B cell (primary cell): ENCODE measurements around the gene FCER2. TPM values are rescaled to one million over a fixed set of nuclear protein-coding genes. Genes with fewer than 3 reads are reported as not detected.

Experiments
- ATAC-seq: fragments of 200-7000 bp; cut with Tn5 transposase; one replicate; pipeline ENCODE4 v1.10.0; 2021; ENCODE audit warnings: low read depth, mild to moderate bottlenecking, moderate number of reproducible peaks, moderate library complexity
- CTCF ChIA-PET: fragments of 350-600 bp; sonication (Branson Sonifier 250); formaldehyde crosslinking; loops from one replicate; lab custom pipeline; 2021; ENCODE audit warnings: antibody characterized with exemption, inconsistent platforms; lab: Charles Lee
- POLR2A ChIA-PET: fragments of 350-600 bp; sonication (Branson Sonifier 250); formaldehyde crosslinking; loops from one replicate; lab custom pipeline; 2021; ENCODE audit warnings: antibody characterized with exemption; lab: Charles Lee
- DNase-seq: peaks from one replicate; pipeline ENCODE4 v3.0.0; 2013
- H2AFZ ChIP-seq: 2 replicates; pipeline ENCODE4 v1.6.1; 2012; ENCODE audit warnings: mild to moderate bottlenecking, low read depth, low read length; ENCODE audit not compliant: insufficient read depth, poor library complexity, severe bottlenecking
- H3K27ac ChIP-seq, 2 donors: 1 replicate in 1 of 2; 2 replicates in 1 of 2; pipeline ENCODE4 v1.5.1; 2012 to 2013; ENCODE audit warnings: low read length in 2 of 2, mild to moderate bottlenecking in 2 of 2, moderate library complexity in 1 of 2
- H3K27me3 ChIP-seq, 4 experiments: fragments of 200-600 bp in 1 of 4; sonication (generic) in 1 of 4; replicated peaks in 1 of 4; 1 replicate in 2 of 4; 2 replicates in 2 of 4; pipeline versions ENCODE4 v1.6.1 to v1.7.0; 2013 to 2016; ENCODE audit warnings: low read length in 3 of 4, mild to moderate bottlenecking in 2 of 4, mixed read lengths in 1 of 4, moderate library complexity in 1 of 4; ENCODE audit not compliant: insufficient read depth in 4 of 4, control insufficient read depth in 3 of 4; ENCODE audit errors: control extremely low read depth in 1 of 4
- H3K36me3 ChIP-seq, 2 experiments: replicated peaks in 1 of 2; 1 replicate in 1 of 2; 2 replicates in 1 of 2; pipeline versions ENCODE4 v1.6.1 to v1.7.1; 2013; ENCODE audit warnings: low read length in 1 of 2; ENCODE audit not compliant: insufficient read depth in 2 of 2, control insufficient read depth in 1 of 2; ENCODE audit errors: control extremely low read depth in 1 of 2, extremely low read depth in 1 of 2
- H3K4me1 ChIP-seq, 2 donors: fragments of 200-600 bp in 1 of 2; sonication (generic) in 1 of 2; 1 replicate in 1 of 2; 2 replicates in 1 of 2; pipeline versions ENCODE4 v1.5.1 to v1.6.1; 2013 to 2017; ENCODE audit warnings: low read length in 2 of 2; ENCODE audit not compliant: control insufficient read depth in 2 of 2, insufficient read depth in 2 of 2
- H3K4me2 ChIP-seq: replicated peaks from 2 replicates; pipeline ENCODE3; 2012; ENCODE audit warnings: mild to moderate bottlenecking, low read depth, low read length; ENCODE audit not compliant: poor library complexity, severe bottlenecking
- H3K4me3 ChIP-seq, 5 experiments: fragments of 200-600 bp in 1 of 5; sonication (generic) in 1 of 5; 1 replicate in 3 of 5; 2 replicates in 2 of 5; pipeline versions ENCODE4 v1.5.1 to v1.7.0; 2011 to 2016; ENCODE audit warnings: low read length in 4 of 5, mild to moderate bottlenecking in 4 of 5, low read depth in 2 of 5, control low read depth in 1 of 5, moderate library complexity in 1 of 5; ENCODE audit not compliant: insufficient read depth in 1 of 5; ENCODE audit errors: control extremely low read depth in 1 of 5, extremely low read depth in 1 of 5
- H3K79me2 ChIP-seq: fragments of 200-600 bp; sonication (generic); one replicate; pipeline ENCODE4 v1.6.0; 2016; ENCODE audit warnings: low read length; ENCODE audit not compliant: control insufficient read depth, insufficient read depth
- H3K9ac ChIP-seq: fragments of 200-600 bp; sonication (generic); 2 replicates; pipeline ENCODE4 v1.6.1; 2017; ENCODE audit warnings: mild to moderate bottlenecking, low read length, moderate library complexity
- H3K9me3 ChIP-seq, 3 donors: one replicate each; pipeline versions ENCODE4 v1.6.1 to v1.7.1; 2013; ENCODE audit warnings: low read length in 2 of 3; ENCODE audit not compliant: control insufficient read depth in 2 of 3, insufficient read depth in 1 of 3; ENCODE audit errors: control extremely low read depth in 1 of 3
- H4K20me1 ChIP-seq: 2 replicates; pipeline ENCODE4 v1.6.0; 2012; ENCODE audit warnings: mild to moderate bottlenecking, low read length; ENCODE audit not compliant: insufficient read depth, control insufficient read depth, poor library complexity, severe bottlenecking
- H3K27ac Mint-ChIP-seq: one replicate; pipeline ENCODE4 v1.8.0; 2021; ENCODE audit warnings: mixed read lengths
- H3K27me3 Mint-ChIP-seq: one replicate; pipeline ENCODE4 v1.8.0; 2021; ENCODE audit warnings: mixed read lengths
- H3K4me1 Mint-ChIP-seq: one replicate; pipeline ENCODE4 v1.8.0; 2021; ENCODE audit warnings: mixed read lengths
- H3K4me3 Mint-ChIP-seq: one replicate; pipeline ENCODE4 v1.8.0; 2021; ENCODE audit warnings: mixed read lengths
- H3K9me3 Mint-ChIP-seq: one replicate; pipeline ENCODE4 v1.8.0; 2022; ENCODE audit warnings: mixed read lengths; ENCODE audit not compliant: insufficient read depth
- CTCF ChIP-seq: fragments of 200-600 bp; IDR thresholded peaks from one replicate; pipeline ENCODE4 v1.8.0; 2022; ENCODE audit warnings: antibody characterized with exemption, mild to moderate bottlenecking
- EZH2 ChIP-seq: IDR thresholded peaks from 2 replicates; pipeline ENCODE4 v1.6.1; 2012; ENCODE audit warnings: borderline replicate concordance, low read depth, mild to moderate bottlenecking, moderate library complexity, low read length; ENCODE audit not compliant: insufficient read depth, poor library complexity, severe bottlenecking
- WGBS: methylation state at CpG from one replicate; pipeline ENCODE4 v1.1.5; 2013; ENCODE audit warnings: missing lambda C conversion rate; ENCODE audit not compliant: insufficient coverage; 5-methylcytosine and 5-hydroxymethylcytosine counted together
- intact Hi-C: fragments of 100-400 bp; cut with micrococcal nuclease; formaldehyde crosslinking; loops from one replicate; pipeline ENCODE4 v1.10.0; 2022
- polyA plus RNA-seq: library from polyadenylated mRNA; depleted of rRNA; stranded (reverse); fragments of >200 nt; gene quantifications from 2 replicates; pipeline ENCODE4 v1.2.3, GENCODE V29; 2012
- total RNA-seq, 2 donors: library from RNA; stranded (reverse); fragments of 120-200 nt in 1 of 2; gene quantifications; 1 replicate in 1 of 2; 2 replicates in 1 of 2; pipeline versions ENCODE4 v1.2.3 to v1.2.4, GENCODE V29; 2013 to 2022

The FCER2 gene
- total and polyA plus RNA-seq, 2 donors (not counting 1 experiment from before 2014, with no cell fraction given), result 17.1 to 419 TPM

DNA sequence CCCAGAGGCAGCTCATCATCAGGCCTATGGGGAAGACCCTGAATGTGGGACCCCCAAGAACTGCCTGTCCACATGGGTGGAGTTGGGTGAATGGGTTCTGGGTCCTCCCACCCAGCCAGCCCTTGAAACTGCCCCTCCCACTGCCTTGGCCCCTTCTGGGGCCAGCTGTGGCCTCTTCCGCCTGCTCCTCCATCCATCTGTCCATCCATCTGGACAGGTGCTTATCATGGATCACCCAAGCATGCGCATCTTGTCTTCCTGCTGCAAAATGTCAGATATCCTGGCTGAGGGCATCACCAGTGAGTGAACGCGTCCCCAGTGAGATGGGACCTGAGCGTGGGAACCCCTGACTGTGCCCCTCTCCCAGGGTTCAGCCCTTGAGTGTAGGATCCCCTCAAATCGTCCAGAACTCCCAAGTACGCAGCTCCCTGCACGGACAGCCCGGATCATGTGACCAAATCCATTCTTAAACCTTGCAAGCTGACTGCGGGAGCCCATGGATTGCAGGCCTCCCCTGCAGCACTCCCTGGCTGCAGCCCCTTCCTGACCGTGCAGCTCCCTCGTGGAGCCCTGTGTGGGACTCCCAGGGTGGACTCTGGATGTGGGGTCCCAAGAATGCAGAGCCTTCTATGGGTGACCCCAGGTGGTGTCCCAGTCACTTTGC lies 63.0 kb downstream of the FCER2 start:
- intact Hi-C loops, result no loop called here
- Histone ChIP-seq H2AFZ (no peak overlapping the region), H3K36me3 (peaks cover 4 to 29% of the 10 kb centered on the region in 2 experiments), H3K4me1 (peaks cover 17 to 21% of the 10 kb centered on the region in 2 donors), H3K79me2 (peaks cover 46% of the 10 kb centered on the region), H4K20me1 (peaks cover 37% of the 10 kb centered on the region), H3K4me3 (no peak overlapping the region), H3K27ac (no peak overlapping the region), H3K4me2 (no peak overlapping the region), H3K9me3 (peaks cover 0 to 14% (median 0%) of the 10 kb centered on the region in 3 donors), H3K27me3 (no peaks in the 10 kb centered on the region), H3K9ac (no peak overlapping the region)
- ChIA-PET POLR2A (no interaction called here), CTCF (interaction anchor here (1.8 to 2.1 kb wide), 2 partner anchors 10 to 71 kb away, joined by 5 to 7 read pairs; no protein-coding TSS in a partner anchor)
- Mint-ChIP-seq H3K27me3 (no peaks in the 10 kb centered on the region), H3K27ac (no peak overlapping the region), H3K4me3 (peak overlapping the region; percentile 48), H3K9me3 (no peaks in the 10 kb centered on the region), H3K4me1 (peaks cover 38% of the 10 kb centered on the region)
- TF ChIP-seq EZH2, result no peak
- TF ChIP-seq CTCF, result no peak
- 99% methylated on average over 12 of the region's 12 CpGs for WGBS
- DNase-seq (no peak), ATAC-seq (no peak)

Other genes starting within 250 kb of the FCER2 start
- gene PEX11G, start 213.1 kb downstream of the FCER2 start, total RNA-seq, result 0.62 and 0.68 TPM in 2 replicates
- 0.13 and 0.40 TPM in 2 replicates for gene PEX11G, start 213.1 kb downstream of the FCER2 start, polyA plus RNA-seq
- 15.1 and 17.5 TPM in 2 replicates for gene ZNF358, start 186.0 kb downstream of the FCER2 start, total RNA-seq
- 8.2 and 8.5 TPM in 2 replicates for gene ZNF358, start 186.0 kb downstream of the FCER2 start, polyA plus RNA-seq
- gene MCOLN1, start 179.5 kb downstream of the FCER2 start, total RNA-seq, result 12.5 TPM in 2 replicates
- gene MCOLN1, start 179.5 kb downstream of the FCER2 start, polyA plus RNA-seq, result 17.3 and 19.0 TPM in 2 replicates
- 149 and 165 TPM in 2 replicates for gene PNPLA6, start 166.4 kb downstream of the FCER2 start, total RNA-seq
- gene PNPLA6, start 166.4 kb downstream of the FCER2 start, polyA plus RNA-seq, result 88.3 and 102 TPM in 2 replicates
- 1.3 and 1.9 TPM in 2 replicates for gene CAMSAP3, start 106.3 kb downstream of the FCER2 start, total RNA-seq
- gene CAMSAP3, start 106.3 kb downstream of the FCER2 start, polyA plus RNA-seq, result 0.89 and 1.0 TPM in 2 replicates
- gene XAB2, start 72.6 kb downstream of the FCER2 start, total RNA-seq, result 62.7 and 64.2 TPM in 2 replicates
- gene XAB2, start 72.6 kb downstream of the FCER2 start, polyA plus RNA-seq, result 93.8 and 110 TPM in 2 replicates
- 89.1 and 100 TPM in 2 replicates for gene PET100, start 72.3 kb downstream of the FCER2 start, total RNA-seq
- gene PET100, start 72.3 kb downstream of the FCER2 start, polyA plus RNA-seq, result 31.3 and 75.9 TPM in 2 replicates
- gene PCP2, start 68.4 kb downstream of the FCER2 start, total RNA-seq, result 7.6 and 9.3 TPM in 2 replicates
- gene PCP2, start 68.4 kb downstream of the FCER2 start, polyA plus RNA-seq, result 5.6 and 6.5 TPM in 2 replicates
- 208 and 222 TPM in 2 replicates for gene STXBP2, start 65.0 kb downstream of the FCER2 start, total RNA-seq
- 226 and 409 TPM in 2 replicates for gene STXBP2, start 65.0 kb downstream of the FCER2 start, polyA plus RNA-seq
- not detected in 2 replicates for gene RETN, start 33.1 kb downstream of the FCER2 start, total RNA-seq
- not detected in 2 replicates for gene RETN, start 33.1 kb downstream of the FCER2 start, polyA plus RNA-seq
- gene MCEMP1, start 25.0 kb downstream of the FCER2 start, total RNA-seq, result not detected in 2 replicates
- gene MCEMP1, start 25.0 kb downstream of the FCER2 start, polyA plus RNA-seq, result 0.57 and 1.6 TPM in 2 replicates
- 61.2 and 61.5 TPM in 2 replicates for gene TRAPPC5, start 21.3 kb downstream of the FCER2 start, total RNA-seq
- 42.0 and 64.9 TPM in 2 replicates for gene TRAPPC5, start 21.3 kb downstream of the FCER2 start, polyA plus RNA-seq
- not detected in 2 replicates for gene CLEC4G, start 30.0 kb upstream of the FCER2 start, total RNA-seq
- gene CLEC4G, start 30.0 kb upstream of the FCER2 start, polyA plus RNA-seq, result 0.58 and 1.3 TPM in 2 replicates
- gene CD209, start 45.4 kb upstream of the FCER2 start, total RNA-seq, result not detected in 2 replicates
- gene CD209, start 45.4 kb upstream of the FCER2 start, polyA plus RNA-seq, result 0.10 TPM in 1 of 2 replicates, not detected in the other
- 0.52 TPM in 1 of 2 replicates, not detected in the other for gene CLEC4M, start 61.1 kb upstream of the FCER2 start, total RNA-seq
- gene CLEC4M, start 61.1 kb upstream of the FCER2 start, polyA plus RNA-seq, result 0.10 TPM in 1 of 2 replicates, not detected in the other
- 11.2 and 11.8 TPM in 2 replicates for gene EVI5L, start 128.1 kb upstream of the FCER2 start, total RNA-seq
- gene EVI5L, start 128.1 kb upstream of the FCER2 start, polyA plus RNA-seq, result 6.1 and 7.9 TPM in 2 replicates
- not detected in 2 replicates for gene PRR36, start 172.3 kb upstream of the FCER2 start, total RNA-seq
- gene PRR36, start 172.3 kb upstream of the FCER2 start, polyA plus RNA-seq, result 0.01 and 0.04 TPM in 2 replicates
- gene LRRC8E, start 186.4 kb upstream of the FCER2 start, total RNA-seq, result not detected in 2 replicates
- gene LRRC8E, start 186.4 kb upstream of the FCER2 start, polyA plus RNA-seq, result not detected in 2 replicates
- 71.9 and 76.3 TPM in 2 replicates for gene MAP2K7, start 201.7 kb upstream of the FCER2 start, total RNA-seq
- gene MAP2K7, start 201.7 kb upstream of the FCER2 start, polyA plus RNA-seq, result 56.0 and 79.7 TPM in 2 replicates
- gene TGFBR3L, start 212.7 kb upstream of the FCER2 start, total RNA-seq, result 0.22 TPM in 1 of 2 replicates, not detected in the other
- 0.21 and 0.22 TPM in 2 replicates for gene TGFBR3L, start 212.7 kb upstream of the FCER2 start, polyA plus RNA-seq
- gene SNAPC2, start 218.2 kb upstream of the FCER2 start, total RNA-seq, result 19.3 and 19.9 TPM in 2 replicates
- 19.5 and 21.7 TPM in 2 replicates for gene SNAPC2, start 218.2 kb upstream of the FCER2 start, polyA plus RNA-seq
- not detected in 2 replicates for gene CTXN1, start 224.0 kb upstream of the FCER2 start, total RNA-seq
- gene CTXN1, start 224.0 kb upstream of the FCER2 start, polyA plus RNA-seq, result not detected in 2 replicates
- 62.1 and 66.5 TPM in 2 replicates for gene TIMM44, start 241.5 kb upstream of the FCER2 start, total RNA-seq
- gene TIMM44, start 241.5 kb upstream of the FCER2 start, polyA plus RNA-seq, result 48.9 and 72.2 TPM in 2 replicates